ENCODE results near the gene GATA5.

The GATA5 gene

DNA sequence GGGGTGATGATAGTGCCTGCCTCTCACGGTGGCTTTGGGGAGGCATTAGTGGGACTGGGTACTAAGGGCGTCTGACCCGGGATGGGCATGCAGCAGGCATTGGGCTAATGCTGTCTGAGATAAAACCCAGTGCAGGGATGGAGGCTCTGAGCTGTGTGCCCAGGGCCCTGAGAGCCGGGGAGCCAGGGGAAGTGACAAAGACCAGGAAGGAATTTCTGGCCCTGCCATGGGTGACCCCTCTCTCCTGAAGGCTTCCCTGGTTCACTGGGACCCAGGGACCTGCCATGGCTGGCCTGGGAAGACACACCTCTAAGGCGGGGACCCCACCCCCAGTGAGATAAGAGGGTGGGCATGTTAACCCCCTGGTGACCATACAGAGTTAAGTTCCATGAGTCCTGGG is 3.9 kb upstream of the GATA5 start:
- TF ChIP-seq, protein P1, sequence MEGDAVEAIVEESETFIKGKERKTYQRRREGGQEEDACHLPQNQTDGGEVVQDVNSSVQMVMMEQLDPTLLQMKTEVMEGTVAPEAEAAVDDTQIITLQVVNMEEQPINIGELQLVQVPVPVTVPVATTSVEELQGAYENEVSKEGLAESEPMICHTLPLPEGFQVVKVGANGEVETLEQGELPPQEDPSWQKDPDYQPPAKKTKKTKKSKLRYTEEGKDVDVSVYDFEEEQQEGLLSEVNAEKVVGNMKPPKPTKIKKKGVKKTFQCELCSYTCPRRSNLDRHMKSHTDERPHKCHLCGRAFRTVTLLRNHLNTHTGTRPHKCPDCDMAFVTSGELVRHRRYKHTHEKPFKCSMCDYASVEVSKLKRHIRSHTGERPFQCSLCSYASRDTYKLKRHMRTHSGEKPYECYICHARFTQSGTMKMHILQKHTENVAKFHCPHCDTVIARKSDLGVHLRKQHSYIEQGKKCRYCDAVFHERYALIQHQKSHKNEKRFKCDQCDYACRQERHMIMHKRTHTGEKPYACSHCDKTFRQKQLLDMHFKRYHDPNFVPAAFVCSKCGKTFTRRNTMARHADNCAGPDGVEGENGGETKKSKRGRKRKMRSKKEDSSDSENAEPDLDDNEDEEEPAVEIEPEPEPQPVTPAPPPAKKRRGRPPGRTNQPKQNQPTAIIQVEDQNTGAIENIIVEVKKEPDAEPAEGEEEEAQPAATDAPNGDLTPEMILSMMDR (conservative IDR thresholded peaks at IDR 0.05; ENCODE audit: control insufficient read depth, insufficient read depth, low read depth, low read length) = no peak
- no peak for DNase-seq (ENCODE audit: low read depth)
- H3K4me3 ChIP-seq (ENCODE audit: control insufficient read depth, low read depth, low read length) = no peak overlapping the region

DNA sequence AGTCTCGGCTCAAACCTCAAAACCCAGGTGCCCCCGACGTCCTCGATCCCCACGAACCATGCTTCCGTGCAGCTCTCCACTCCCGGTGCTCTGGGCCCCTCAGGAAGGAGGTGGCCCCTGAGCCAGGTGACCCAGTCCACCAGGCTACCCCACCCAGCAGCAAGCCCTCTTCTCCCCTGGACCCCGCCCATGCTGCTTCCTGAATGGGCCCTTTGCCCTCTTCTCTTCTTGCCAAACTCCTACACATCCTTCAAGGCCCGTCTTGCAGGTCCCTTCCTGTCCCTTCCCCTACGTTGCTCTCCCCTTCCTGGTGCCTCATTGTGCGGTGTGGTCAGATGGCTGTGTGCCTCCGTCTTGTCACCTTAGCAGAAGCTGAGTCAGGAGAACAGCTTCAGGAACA is 3.4 kb upstream of the GATA5 start:
- H3K4me3 ChIP-seq (ENCODE audit: control insufficient read depth, low read depth, low read length) = no peak overlapping the region
- DNase-seq (ENCODE audit: low read depth) = no peak
- TF ChIP-seq, protein P1 (conservative IDR thresholded peaks at IDR 0.05; ENCODE audit: control insufficient read depth, insufficient read depth, low read depth, low read length) = no peak

DNA sequence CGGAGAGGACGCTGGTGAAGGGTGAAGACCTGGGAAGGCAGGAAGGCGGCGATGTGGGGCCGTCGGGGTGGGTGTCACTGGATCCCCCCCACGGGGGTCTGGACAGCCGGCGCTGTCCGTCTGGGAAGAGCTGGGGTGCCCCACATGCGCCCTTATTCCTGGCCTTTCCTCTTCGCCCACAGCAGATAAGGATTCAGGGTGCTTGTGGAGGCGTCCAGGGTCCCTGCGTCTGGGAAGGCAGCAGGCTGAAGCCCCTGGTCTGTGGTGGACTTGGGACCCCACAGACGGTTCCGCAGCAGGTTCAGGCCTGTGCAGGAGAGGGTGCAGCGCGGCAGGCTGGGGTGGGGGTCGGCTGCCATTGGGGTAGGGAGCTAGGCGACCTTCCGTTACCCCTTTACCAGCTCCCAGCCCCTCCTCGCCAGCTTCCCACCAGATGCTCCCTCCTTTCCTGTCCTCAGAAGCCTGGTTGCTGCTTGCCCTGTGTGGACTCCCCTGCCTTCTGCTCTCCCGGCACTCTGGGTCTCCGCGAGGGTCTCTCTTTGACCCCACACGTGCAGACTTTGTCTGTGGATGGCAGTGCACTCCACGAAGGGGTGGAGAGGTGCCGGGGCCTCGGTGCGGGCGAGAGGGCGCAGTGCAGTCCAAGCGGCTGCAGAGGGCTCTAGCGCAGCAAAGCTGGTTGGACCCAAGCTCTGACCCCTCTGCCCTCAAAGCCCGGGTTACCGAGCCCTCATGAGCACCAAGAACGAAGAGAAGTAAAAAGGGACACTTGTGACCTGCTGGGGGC is 2.1 kb upstream of the GATA5 start:
- no peak for DNase-seq (ENCODE audit: low read depth)
- TF ChIP-seq, protein P1 (conservative IDR thresholded peaks at IDR 0.05; ENCODE audit: control insufficient read depth, insufficient read depth, low read depth, low read length) = no peak
- H3K4me3 ChIP-seq (ENCODE audit: control insufficient read depth, low read depth, low read length) = no peak overlapping the region

DNA sequence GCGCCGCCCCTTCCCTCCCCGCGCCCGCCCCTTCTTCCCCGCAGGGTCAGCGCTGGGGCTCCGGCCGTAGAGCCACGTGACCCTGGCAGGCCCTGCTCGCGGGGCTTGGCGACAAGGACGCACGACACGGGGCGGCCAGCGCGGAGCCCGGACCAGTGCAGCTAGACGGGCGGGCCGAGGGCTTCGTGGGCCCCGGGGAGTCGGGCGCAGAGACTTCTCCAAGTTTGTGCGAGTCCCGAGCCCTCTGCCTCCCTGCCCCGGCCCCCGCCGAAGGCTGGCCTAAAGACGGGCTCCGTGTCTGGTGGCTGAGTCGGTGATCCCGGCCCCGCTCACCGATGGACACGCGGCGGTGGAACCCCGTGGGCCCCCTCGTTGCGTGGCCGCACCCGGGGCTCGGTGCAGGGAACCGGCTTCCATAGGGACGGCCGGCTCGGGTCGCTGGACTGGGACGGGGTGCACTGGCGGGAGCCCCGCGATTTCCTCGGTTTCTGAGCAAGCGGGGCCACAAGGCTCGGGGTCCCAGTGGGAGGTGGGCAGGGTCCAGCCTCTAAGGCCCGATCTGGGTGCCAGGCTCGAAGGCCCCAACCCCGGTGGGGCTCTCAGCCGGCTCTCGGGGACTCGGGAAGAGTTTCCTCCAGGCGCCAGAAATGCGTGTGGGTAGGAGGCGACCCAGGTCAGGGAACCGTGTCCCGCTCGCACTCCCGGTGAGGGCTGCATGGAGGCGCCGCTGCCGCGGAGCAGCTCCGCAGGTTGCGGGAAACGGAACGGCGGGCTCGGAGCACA is 452 bp upstream of the GATA5 start:
- H3K4me3 ChIP-seq (ENCODE audit: control insufficient read depth, low read depth, low read length) = no peak overlapping the region
- TF ChIP-seq, protein P1 (conservative IDR thresholded peaks at IDR 0.05; ENCODE audit: control insufficient read depth, insufficient read depth, low read depth, low read length) = no peak
- no peak for DNase-seq (ENCODE audit: low read depth)

DNA sequence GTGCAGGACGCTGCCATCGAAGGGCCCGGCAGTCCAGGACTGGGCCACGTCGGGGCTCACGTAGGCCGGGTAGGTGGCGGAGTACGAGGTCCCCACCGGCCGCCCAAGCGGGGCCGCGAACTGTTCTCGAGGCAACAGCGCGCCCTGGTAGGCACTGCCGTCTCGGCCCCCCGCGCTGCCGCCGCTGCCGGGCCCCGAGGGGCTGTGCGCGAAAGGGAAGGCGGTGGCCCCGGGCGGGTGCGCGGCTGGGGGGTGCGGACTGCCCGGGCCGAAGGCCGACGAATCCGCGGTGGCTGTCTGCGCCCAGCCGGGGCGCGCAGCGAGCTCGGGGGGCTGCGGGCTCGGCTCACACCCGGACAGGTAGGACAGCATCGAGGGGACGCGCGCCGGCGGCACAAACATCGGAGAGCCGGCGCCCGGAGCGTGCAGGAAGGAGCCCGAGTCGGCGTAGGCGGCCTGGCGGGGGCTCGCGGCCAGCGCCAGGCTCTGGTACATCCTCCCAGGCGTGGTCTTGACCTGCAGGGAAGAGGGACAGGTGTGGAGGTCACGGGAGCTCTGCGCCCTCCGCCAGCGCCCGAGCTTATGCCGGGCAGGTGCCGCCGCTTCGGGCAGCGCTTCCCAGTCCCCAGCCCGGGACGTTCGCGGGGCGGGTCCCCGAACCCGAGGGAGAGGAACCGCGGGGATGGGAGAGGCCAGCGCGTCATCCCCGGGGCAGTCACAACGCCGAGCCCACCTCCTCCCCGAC is 596 bp downstream of the GATA5 start:
- TF ChIP-seq, protein P1 (conservative IDR thresholded peaks at IDR 0.05; ENCODE audit: control insufficient read depth, insufficient read depth, low read depth, low read length) = no peak
- H3K4me3 ChIP-seq (ENCODE audit: control insufficient read depth, low read depth, low read length) = no peak overlapping the region
- no peak for DNase-seq (ENCODE audit: low read depth)

DNA sequence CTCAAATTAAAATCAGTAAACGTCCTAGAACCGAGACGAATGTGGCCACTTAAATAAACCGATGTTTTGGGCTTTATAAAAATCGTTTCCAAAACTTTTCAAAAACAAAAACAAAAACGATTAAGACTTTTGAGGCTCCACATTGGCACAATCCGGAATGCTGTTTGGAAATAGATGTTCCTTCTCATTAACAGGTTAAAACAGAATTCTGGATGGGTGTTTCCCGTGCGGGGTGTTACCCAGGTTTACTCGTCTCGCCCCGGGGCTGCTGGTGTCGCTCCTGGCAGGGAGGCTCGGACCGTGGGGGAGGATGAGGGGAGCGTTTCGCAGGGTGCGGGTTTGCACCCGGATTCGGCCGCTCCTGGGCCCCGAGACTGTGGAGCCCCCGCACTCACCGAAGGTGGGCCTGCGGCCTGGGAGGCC is 1.2 kb downstream of the GATA5 start:
- H3K4me3 ChIP-seq (ENCODE audit: control insufficient read depth, low read depth, low read length) = no peak overlapping the region
- no peak for DNase-seq (ENCODE audit: low read depth)
- TF ChIP-seq, protein P1 (conservative IDR thresholded peaks at IDR 0.05; ENCODE audit: control insufficient read depth, insufficient read depth, low read depth, low read length) = no peak
